IPS DF 6.9 (cell line): ENCODE data around the gene LRP1-AS.
A peak's percentile ranks its signal among the peaks of the same experiment; 100 is the strongest.

Experiments used
- DNase-seq: peaks from one replicate; pipeline ENCODE4 v3.0.0-alpha.2; 2013; ENCODE audit warnings: low read depth, low spot score
- H3K27ac ChIP-seq: one replicate; pipeline ENCODE4 v1.5.1; 2013; ENCODE audit warnings: low read length, control low read depth
- H3K27me3 ChIP-seq: 2 replicates; pipeline ENCODE4 v1.6.1; 2013; ENCODE audit warnings: mild to moderate bottlenecking, low read length; ENCODE audit not compliant: control insufficient read depth, insufficient read depth
- H3K36me3 ChIP-seq: 2 replicates; pipeline ENCODE4 v1.6.1; 2013; ENCODE audit warnings: low read length; ENCODE audit not compliant: control insufficient read depth, insufficient read depth
- H3K4me1 ChIP-seq: 2 replicates; pipeline ENCODE4 v1.6.1; 2013; ENCODE audit warnings: low read length; ENCODE audit not compliant: control insufficient read depth, insufficient read depth
- H3K4me3 ChIP-seq: 2 replicates; pipeline ENCODE4 v1.5.1; 2013; ENCODE audit warnings: mild to moderate bottlenecking, low read length
- H3K9me3 ChIP-seq: 2 replicates; pipeline ENCODE4 v1.6.1; 2013; ENCODE audit warnings: low read length, inconsistent platforms; ENCODE audit not compliant: control insufficient read depth, insufficient read depth
- WGBS: extraction: QIAGEN DNeasy Blood & Tissue Kit; methylation state at CpG from one replicate; pipeline ENCODE4 v1.1.7; 2013; ENCODE audit warnings: mixed read lengths, missing lambda C conversion rate; ENCODE audit not compliant: insufficient read length, insufficient coverage; 5-methylcytosine and 5-hydroxymethylcytosine counted together

The LRP1-AS gene

GRCh38 chr12:57110104-57111030 lies 37.1 kb downstream of the LRP1-AS start:
- Histone ChIP-seq H3K4me3 (peak overlapping the region; percentile 19; the same call in 1 of the 2 replicates), H3K9me3 (no peaks in the 10 kb centered on the region), H3K27me3 (no peaks in the 10 kb centered on the region), H3K27ac (peak overlapping the region; percentile 12), H3K36me3 (peaks cover 2% of the 10 kb centered on the region; the same call in 1 of the 2 replicates), H3K4me1 (peaks cover 2% of the 10 kb centered on the region; the same call in 1 of the 2 replicates)
- no CpG with 5 or more reads among the region's 28 CpGs for WGBS
- no peak for DNase-seq

- no peak overlapping the region for H3K27ac ChIP-seq
- peaks cover 2% of the 10 kb centered on the region; the same call in 1 of the 2 replicates for H3K4me1 ChIP-seq
- no peak for DNase-seq
- no CpG with 5 or more reads among the region's 7 CpGs for WGBS
- no peaks in the 10 kb centered on the region for H3K27me3 ChIP-seq
- no peak overlapping the region for H3K4me3 ChIP-seq
- no peaks in the 10 kb centered on the region for H3K9me3 ChIP-seq
- peaks cover 2% of the 10 kb centered on the region; the same call in 1 of the 2 replicates for H3K36me3 ChIP-seq
Observed at GRCh38 chr12:57109207-57110103, 38.0 kb downstream of the LRP1-AS start.

- WGBS, result no CpG with 5 or more reads among the region's 7 CpGs
- no peak for DNase-seq
- Histone ChIP-seq H3K4me1 (peaks cover 2% of the 10 kb centered on the region; the same call in 1 of the 2 replicates), H3K36me3 (peaks cover 2% of the 10 kb centered on the region; the same call in 1 of the 2 replicates), H3K27ac (no peak overlapping the region), H3K4me3 (no peak overlapping the region), H3K27me3 (no peaks in the 10 kb centered on the region), H3K9me3 (no peaks in the 10 kb centered on the region)
Observed at GRCh38 chr12:57107456-57108155, 39.8 kb downstream of the LRP1-AS start.

- Histone ChIP-seq H3K4me3 (no peak overlapping the region), H3K27me3 (no peaks in the 10 kb centered on the region), H3K4me1 (no peaks in the 10 kb centered on the region; the same call in 1 of the 2 replicates), H3K27ac (no peak overlapping the region), H3K36me3 (peaks cover 2% of the 10 kb centered on the region; the same call in 1 of the 2 replicates), H3K9me3 (no peaks in the 10 kb centered on the region)
- no CpG with 5 or more reads among the region's 9 CpGs for WGBS
- DNase-seq, result no peak
Observed at GRCh38 chr12:57106021-57106708, 41.3 kb downstream of the LRP1-AS start.

- H3K9me3 ChIP-seq, result no peaks in the 10 kb centered on the region
- no peaks in the 10 kb centered on the region for H3K27me3 ChIP-seq
- no peak for DNase-seq
- no peak overlapping the region for H3K27ac ChIP-seq
- no peak overlapping the region for H3K4me3 ChIP-seq
- no peaks in the 10 kb centered on the region for H3K4me1 ChIP-seq
- peaks cover 2% of the 10 kb centered on the region; the same call in 1 of the 2 replicates for H3K36me3 ChIP-seq
- no CpG with 5 or more reads among the region's 14 CpGs for WGBS
Observed at GRCh38 chr12:57105011-57105753, 42.2 kb downstream of the LRP1-AS start.

- H3K36me3 ChIP-seq, result peaks cover 2% of the 10 kb centered on the region; the same call in 1 of the 2 replicates
- no peaks in the 10 kb centered on the region for H3K4me1 ChIP-seq
- no peaks in the 10 kb centered on the region for H3K27me3 ChIP-seq
- no CpG with 5 or more reads among the region's 12 CpGs for WGBS
- no peaks in the 10 kb centered on the region for H3K9me3 ChIP-seq
- H3K4me3 ChIP-seq, result no peak overlapping the region
- no peak for DNase-seq
- H3K27ac ChIP-seq, result no peak overlapping the region
Observed at GRCh38 chr12:57104292-57104910, 43.0 kb downstream of the LRP1-AS start.

GRCh38 chr12:57103856-57104255 lies 43.6 kb downstream of the LRP1-AS start:
- Histone ChIP-seq H3K36me3 (peaks cover 2% of the 10 kb centered on the region; the same call in 1 of the 2 replicates), H3K4me3 (no peak overlapping the region), H3K27ac (no peak overlapping the region), H3K27me3 (no peaks in the 10 kb centered on the region), H3K4me1 (no peaks in the 10 kb centered on the region), H3K9me3 (no peaks in the 10 kb centered on the region)
- WGBS, result no CpG with 5 or more reads among the region's 7 CpGs
- no peak for DNase-seq

- H3K27ac ChIP-seq, result no peak overlapping the region
- DNase-seq, result no peak
- no peaks in the 10 kb centered on the region for H3K9me3 ChIP-seq
- WGBS, result no CpG with 5 or more reads among the region's 15 CpGs
- H3K4me3 ChIP-seq, result no peak overlapping the region
- H3K27me3 ChIP-seq, result no peaks in the 10 kb centered on the region
- H3K36me3 ChIP-seq, result peaks cover 2% of the 10 kb centered on the region; the same call in 1 of the 2 replicates
- H3K4me1 ChIP-seq, result no peaks in the 10 kb centered on the region
Observed at GRCh38 chr12:57101892-57102695, 45.3 kb downstream of the LRP1-AS start.
